Endodermal cell (in vitro differentiated cells): ENCODE results near the gene NENF. TPM values are rescaled to one million over a fixed set of nuclear protein-coding genes. Genes with fewer than 3 reads are reported as not detected.

Source experiments
- DNase-seq: peaks from one replicate; pipeline ENCODE4 v3.0.0-alpha.2; 2017
- H3K27ac ChIP-seq: 2 replicates; pipeline ENCODE4 v1.5.1; 2013; ENCODE audit warnings: mild to moderate bottlenecking, low read depth, low read length, moderate library complexity
- H3K27me3 ChIP-seq: 2 replicates; pipeline ENCODE4 v1.6.1; 2013; ENCODE audit warnings: mild to moderate bottlenecking, low read length, moderate library complexity; ENCODE audit not compliant: insufficient read depth, control insufficient read depth, poor library complexity, severe bottlenecking
- H3K36me3 ChIP-seq: 2 replicates; pipeline ENCODE4 v1.7.0; 2013; ENCODE audit warnings: mild to moderate bottlenecking, low read length, moderate library complexity; ENCODE audit not compliant: control insufficient read depth, insufficient read depth
- H3K4me1 ChIP-seq: one replicate; pipeline ENCODE4 v1.7.0; 2013; ENCODE audit warnings: low read length; ENCODE audit not compliant: control insufficient read depth, insufficient read depth
- H3K4me3 ChIP-seq: 2 replicates; pipeline ENCODE4 v1.5.1; 2013; ENCODE audit warnings: mild to moderate bottlenecking, low read length, moderate library complexity
- H3K9ac ChIP-seq: 2 replicates; pipeline ENCODE4 v1.6.1; 2013; ENCODE audit warnings: mild to moderate bottlenecking, low read length, moderate library complexity; ENCODE audit not compliant: poor library complexity, severe bottlenecking; ENCODE audit errors: extremely low read depth
- H3K9me3 ChIP-seq: 2 replicates; pipeline ENCODE4 v1.6.1; 2013; ENCODE audit warnings: mild to moderate bottlenecking, low read length, moderate library complexity; ENCODE audit not compliant: control insufficient read depth
- H3K27ac Mint-ChIP-seq: 2 replicates; pipeline ENCODE4 v1.8.0; 2020; ENCODE audit warnings: mixed read lengths
- H3K27me3 Mint-ChIP-seq: 2 replicates; pipeline ENCODE4 v1.8.0; 2021; ENCODE audit warnings: mild to moderate bottlenecking, mixed read lengths; ENCODE audit not compliant: insufficient read depth
- H3K36me3 Mint-ChIP-seq: 2 replicates; pipeline ENCODE4 v1.8.0; 2020; ENCODE audit warnings: low read depth, mixed read lengths
- H3K4me1 Mint-ChIP-seq: 2 replicates; pipeline ENCODE4 v1.8.0; 2020; ENCODE audit warnings: mixed read lengths
- H3K4me3 Mint-ChIP-seq: 2 replicates; pipeline ENCODE4 v1.8.0; 2020; ENCODE audit warnings: mild to moderate bottlenecking, moderate library complexity, mixed read lengths
- H3K9me3 Mint-ChIP-seq: 2 replicates; pipeline ENCODE4 v1.8.0; 2020; ENCODE audit warnings: mild to moderate bottlenecking, mixed read lengths
- WGBS, 2 experiments: methylation state at CpG; one replicate each; pipeline versions ENCODE4 v1.1.5 to v1.1.7; 2013; ENCODE audit warnings: missing lambda C conversion rate in 2 of 2, mixed read lengths in 1 of 2; ENCODE audit not compliant: insufficient coverage in 1 of 2, insufficient read length in 1 of 2; 5-methylcytosine and 5-hydroxymethylcytosine counted together
- total RNA-seq, 2 donors: library from RNA; stranded (reverse); fragmentation: NEBNext Ultra II Directional in 1 of 2; extraction: Animal tissue kit (Norgen Biotek cat#: 25700) in 1 of 2; gene quantifications; 2 replicates in 1 of 2; 3 replicates in 1 of 2; pipeline ENCODE4 v1.2.1, GENCODE V29; 2021
- TF ChIP-seq, protein P1 (sequence below): fragments of 200-600 bp; sonication (generic); conservative IDR thresholded peaks from 2 replicates; pipeline ENCODE4 v1.5.0; 2021; ENCODE audit warnings: antibody characterized with exemption, mild to moderate bottlenecking

NENF gene
- total RNA-seq, 2 donors from 2014 or later, result 27.0 to 35.3 TPM

DNA sequence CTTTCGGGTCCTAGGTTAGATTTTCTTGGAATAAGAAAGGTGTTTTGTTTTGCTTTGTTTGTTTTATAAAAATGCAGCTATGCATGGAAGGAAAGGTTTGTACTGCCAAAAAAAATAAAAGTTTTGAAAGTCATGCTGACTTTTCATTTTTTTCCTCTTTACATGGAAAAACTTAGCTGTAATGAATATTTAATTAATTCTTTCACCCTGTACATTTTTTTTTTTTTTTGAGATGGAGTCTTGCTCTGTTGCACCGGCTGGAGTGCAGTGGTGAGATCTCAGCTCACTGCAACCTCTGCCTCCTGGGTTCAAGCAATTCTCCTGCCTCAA lies 48.7 kb downstream of the NENF start:
- no peaks in the 10 kb centered on the region for H3K36me3 Mint-ChIP-seq
- H3K4me1 Mint-ChIP-seq, result peaks cover 28% of the 10 kb centered on the region
- Histone ChIP-seq H3K4me1 (peaks cover 3% of the 10 kb centered on the region), H3K4me3 (no peak overlapping the region), H3K9me3 (no peaks in the 10 kb centered on the region), H3K27me3 (no peaks in the 10 kb centered on the region), H3K9ac (no peak overlapping the region), H3K27ac (no peak overlapping the region), H3K36me3 (no peaks in the 10 kb centered on the region)
- no peak overlapping the region for H3K27ac Mint-ChIP-seq
- WGBS, 2 experiments, result 86% methylated on average over 2 of the region's 2 CpGs; no CpG with 5 or more reads in 1 of the 2 experiments
- TF ChIP-seq, protein P1, sequence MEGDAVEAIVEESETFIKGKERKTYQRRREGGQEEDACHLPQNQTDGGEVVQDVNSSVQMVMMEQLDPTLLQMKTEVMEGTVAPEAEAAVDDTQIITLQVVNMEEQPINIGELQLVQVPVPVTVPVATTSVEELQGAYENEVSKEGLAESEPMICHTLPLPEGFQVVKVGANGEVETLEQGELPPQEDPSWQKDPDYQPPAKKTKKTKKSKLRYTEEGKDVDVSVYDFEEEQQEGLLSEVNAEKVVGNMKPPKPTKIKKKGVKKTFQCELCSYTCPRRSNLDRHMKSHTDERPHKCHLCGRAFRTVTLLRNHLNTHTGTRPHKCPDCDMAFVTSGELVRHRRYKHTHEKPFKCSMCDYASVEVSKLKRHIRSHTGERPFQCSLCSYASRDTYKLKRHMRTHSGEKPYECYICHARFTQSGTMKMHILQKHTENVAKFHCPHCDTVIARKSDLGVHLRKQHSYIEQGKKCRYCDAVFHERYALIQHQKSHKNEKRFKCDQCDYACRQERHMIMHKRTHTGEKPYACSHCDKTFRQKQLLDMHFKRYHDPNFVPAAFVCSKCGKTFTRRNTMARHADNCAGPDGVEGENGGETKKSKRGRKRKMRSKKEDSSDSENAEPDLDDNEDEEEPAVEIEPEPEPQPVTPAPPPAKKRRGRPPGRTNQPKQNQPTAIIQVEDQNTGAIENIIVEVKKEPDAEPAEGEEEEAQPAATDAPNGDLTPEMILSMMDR, result no peak
- DNase-seq, result no peak
- no peak overlapping the region for H3K4me3 Mint-ChIP-seq
- no peaks in the 10 kb centered on the region for H3K27me3 Mint-ChIP-seq
- H3K9me3 Mint-ChIP-seq, result no peaks in the 10 kb centered on the region

DNA sequence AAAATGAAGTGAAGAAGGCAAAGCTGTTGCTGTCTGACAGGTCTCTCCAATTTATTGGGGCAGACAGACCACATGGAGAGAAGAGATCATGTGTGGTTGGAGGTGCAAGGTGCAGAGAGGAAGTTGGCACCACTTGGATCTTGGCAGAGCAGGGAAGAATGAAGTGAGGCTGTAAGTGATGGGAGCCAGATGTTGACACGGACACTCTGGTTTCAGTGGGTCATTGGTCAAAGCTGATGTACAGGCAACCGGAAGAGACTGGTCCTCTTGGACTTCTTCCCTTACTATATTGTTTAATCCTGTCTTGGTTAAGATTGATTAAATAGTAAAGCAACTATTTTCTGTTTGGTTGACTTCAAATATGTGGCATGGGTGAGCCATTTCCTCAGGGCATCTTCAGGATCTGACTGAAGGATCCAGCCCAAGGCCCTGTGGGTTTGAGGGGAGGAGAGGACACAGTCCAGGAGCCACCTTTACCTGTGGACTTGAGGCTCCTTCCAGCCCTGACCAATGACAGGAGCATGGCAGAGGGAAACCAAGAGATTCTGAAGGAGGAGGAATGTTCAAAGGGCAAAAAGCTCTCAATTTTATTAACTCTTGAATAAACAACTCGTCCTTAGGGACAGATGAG lies 49.4 kb downstream of the NENF start:
- Mint-ChIP-seq H3K4me1 (peaks cover 30% of the 10 kb centered on the region), H3K27ac (no peak overlapping the region), H3K4me3 (no peak overlapping the region), H3K36me3 (no peaks in the 10 kb centered on the region), H3K9me3 (no peaks in the 10 kb centered on the region), H3K27me3 (no peaks in the 10 kb centered on the region)
- TF ChIP-seq, protein P1, result no peak
- 93 to 95% methylated on average over 2 to 3 of the region's 3 CpGs for WGBS, 2 experiments
- no peaks in the 10 kb centered on the region for H3K9me3 ChIP-seq
- no peaks in the 10 kb centered on the region for H3K36me3 ChIP-seq
- H3K4me1 ChIP-seq, result peaks cover 3% of the 10 kb centered on the region
- H3K9ac ChIP-seq, result no peak overlapping the region
- H3K4me3 ChIP-seq, result no peak overlapping the region
- H3K27ac ChIP-seq, result no peak overlapping the region
- DNase-seq, result no peak
- H3K27me3 ChIP-seq, result no peaks in the 10 kb centered on the region

DNA sequence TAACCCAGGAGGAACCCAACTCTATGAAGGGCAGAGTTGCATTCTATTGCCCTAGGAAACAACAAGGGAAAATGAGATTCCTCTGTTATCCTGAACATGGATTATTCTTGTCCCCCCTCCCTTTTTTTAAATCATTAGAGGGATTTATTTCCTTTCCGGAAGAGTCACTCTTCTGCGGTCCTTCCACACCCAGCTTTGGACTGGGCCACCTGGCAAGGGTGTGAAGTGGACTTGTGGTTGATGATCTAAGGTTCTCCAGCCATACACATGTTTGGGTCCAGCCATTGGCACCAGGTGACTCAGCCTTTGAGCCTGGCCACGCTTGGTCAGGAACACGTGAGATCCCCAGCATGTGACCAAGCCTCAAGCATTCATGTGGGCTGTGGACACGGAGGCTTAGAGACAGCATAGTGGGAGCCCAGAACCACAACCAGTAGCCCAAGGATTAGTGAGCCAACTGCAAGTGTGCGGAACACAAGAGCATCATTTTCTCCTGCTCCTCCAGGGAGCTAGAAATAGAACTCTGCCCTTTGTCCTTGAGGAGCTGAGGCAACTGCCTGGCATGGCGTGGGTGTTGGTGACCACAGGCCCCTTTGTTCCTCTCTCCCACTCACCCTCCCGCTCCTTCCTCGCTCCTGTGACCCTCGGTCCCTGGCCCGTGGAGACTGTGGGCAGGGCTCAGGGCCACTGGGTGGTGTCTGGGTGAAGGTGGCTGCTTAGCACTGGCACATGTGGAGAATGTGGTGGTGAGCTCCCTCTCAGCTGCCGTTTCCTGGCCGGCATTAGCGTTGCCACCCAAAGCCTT lies 50.1 kb downstream of the NENF start:
- Histone ChIP-seq H3K9me3 (no peaks in the 10 kb centered on the region), H3K4me1 (peaks cover 3% of the 10 kb centered on the region), H3K27me3 (no peaks in the 10 kb centered on the region), H3K36me3 (no peaks in the 10 kb centered on the region), H3K27ac (no peak overlapping the region), H3K4me3 (no peak overlapping the region), H3K9ac (no peak overlapping the region)
- Mint-ChIP-seq H3K27me3 (no peaks in the 10 kb centered on the region), H3K9me3 (no peaks in the 10 kb centered on the region), H3K4me3 (no peak overlapping the region), H3K4me1 (peaks cover 35% of the 10 kb centered on the region), H3K27ac (no peak overlapping the region), H3K36me3 (no peaks in the 10 kb centered on the region)
- TF ChIP-seq, protein P1, result no peak
- 91 to 94% methylated on average over 7 to 14 of the region's 14 CpGs for WGBS, 2 experiments
- no peak for DNase-seq
